Measurements from ENCODE around the gene NSMCE4A. TPM values are rescaled to one million over a fixed set of nuclear protein-coding genes. Genes with fewer than 3 reads are reported as not detected.
"Not testable (repeated sequence)": the region's sequence is repeated elsewhere in the genome, so short reads cannot be mapped to it uniquely, and the experiment has no call there.

Gene NSMCE4A
- total RNA-seq (89.7 and 91.0 TPM in 2 replicates), polyA plus RNA-seq (92.4 and 102 TPM in 2 replicates), polyA minus RNA-seq (35.1 and 42.8 TPM in 2 replicates)
- total RNA-seq (2013), result 109 TPM

- intact Hi-C loops (cut with micrococcal nuclease), result loop anchor here (1.0 to 2.0 kb wide), 2 partner anchors 46 to 400 kb away; partner anchors contain the start of genes ATE1 and PLEKHA1
- H3K4me1 Mint-ChIP-seq, result peaks cover 20% of the 10 kb centered on the region
Observed at GRCh38 chr10:121974535-121975294, at the start of gene NSMCE4A. TSS of gene NSMCE4A (minus strand) at chr10:121975217. CDS start at chr10:121975165, 52 bp downstream.

GRCh38 chr10:122023257-122023656 lies 48.2 kb upstream of the NSMCE4A start:
- H3K9ac ChIP-seq (ENCODE audit: low read length); intact Hi-C loops (cut with micrococcal nuclease); H3K4me1 Mint-ChIP-seq; H3K4me2 ChIP-seq (replicated peaks; ENCODE audit: low read depth, low read length, poor library complexity, severe bottlenecking); H3K4me1 ChIP-seq (ENCODE audit: control insufficient read depth in 2 of 2, insufficient read depth in 2 of 2, low read length in 2 of 2); H3K9me3 Mint-ChIP-seq (ENCODE audit: insufficient read depth); H3K36me3 ChIP-seq (replicated peaks in 1 of 2; ENCODE audit: control extremely low read depth in 1 of 2, control insufficient read depth in 1 of 2, extremely low read depth in 1 of 2, insufficient read depth in 2 of 2, low read length in 1 of 2); H3K27ac ChIP-seq (ENCODE audit: low read length in 2 of 2); H3K4me3 ChIP-seq (ENCODE audit: control extremely low read depth in 1 of 5, extremely low read depth in 1 of 5, insufficient read depth in 1 of 5, low read depth in 2 of 5, low read length in 4 of 5); ATAC-seq (ENCODE audit: low read depth); H3K27me3 ChIP-seq (replicated peaks in 1 of 4; ENCODE audit: control extremely low read depth in 1 of 4, control insufficient read depth in 3 of 4, insufficient read depth in 4 of 4, low read length in 3 of 4); H4K20me1 ChIP-seq (ENCODE audit: control insufficient read depth, insufficient read depth, low read length, poor library complexity, severe bottlenecking); H2AFZ ChIP-seq (ENCODE audit: insufficient read depth, low read depth, low read length, poor library complexity, severe bottlenecking); H3K4me3 Mint-ChIP-seq; H3K27me3 Mint-ChIP-seq; H3K27ac Mint-ChIP-seq; CTCF ChIA-PET; DNase-seq; H3K9me3 ChIP-seq (ENCODE audit: control extremely low read depth in 1 of 3, control insufficient read depth in 2 of 3, insufficient read depth in 1 of 3, low read length in 2 of 3); H3K79me2 ChIP-seq (ENCODE audit: control insufficient read depth, insufficient read depth, low read length); POLR2A ChIA-PET: not testable (repeated sequence)
- WGBS (ENCODE audit: insufficient coverage), result 100% methylated on average over 4 of the region's 7 CpGs

More at GRCh38 chr10:121974535-121975294, at the start of gene NSMCE4A:
- under 1% methylated on average over 101 of the region's 101 CpGs for WGBS (ENCODE audit: insufficient coverage)
- H3K27ac Mint-ChIP-seq, result peak within 1 kb of the TSS; percentile 70
- H3K4me3 Mint-ChIP-seq, result peak within 1 kb of the TSS; percentile 81
- Histone ChIP-seq H3K79me2 (ENCODE audit: control insufficient read depth, insufficient read depth, low read length) (peaks cover 30% of the 10 kb centered on the region), H3K27me3 (replicated peaks in 1 of 4; ENCODE audit: control extremely low read depth in 1 of 4, control insufficient read depth in 3 of 4, insufficient read depth in 4 of 4, low read length in 3 of 4) (no peaks in the 10 kb centered on the region), H3K4me2 (replicated peaks; ENCODE audit: low read depth, low read length, poor library complexity, severe bottlenecking) (peak within 1 kb of the TSS; percentile 81), H3K9me3 (ENCODE audit: control extremely low read depth in 1 of 3, control insufficient read depth in 2 of 3, insufficient read depth in 1 of 3, low read length in 2 of 3) (peaks cover 0 to 2% (median 0%) of the 10 kb centered on the region in 3 donors), H4K20me1 (ENCODE audit: control insufficient read depth, insufficient read depth, low read length, poor library complexity, severe bottlenecking) (peaks cover 23% of the 10 kb centered on the region), H3K4me3 (ENCODE audit: control extremely low read depth in 1 of 5, extremely low read depth in 1 of 5, insufficient read depth in 1 of 5, low read depth in 2 of 5, low read length in 4 of 5) (peak within 1 kb of the TSS; percentile 51 to 93 (median 79)), H3K9ac (ENCODE audit: low read length) (peak within 1 kb of the TSS; percentile 95), H3K27ac (ENCODE audit: low read length in 2 of 2) (peak within 1 kb of the TSS; percentile 50 to 78), H3K4me1 (ENCODE audit: control insufficient read depth in 2 of 2, insufficient read depth in 2 of 2, low read length in 2 of 2) (peaks cover 11 to 17% of the 10 kb centered on the region in 2 donors), H3K36me3 (replicated peaks in 1 of 2; ENCODE audit: control extremely low read depth in 1 of 2, control insufficient read depth in 1 of 2, extremely low read depth in 1 of 2, insufficient read depth in 2 of 2, low read length in 1 of 2) (peaks cover 0 to 16% of the 10 kb centered on the region in 2 experiments), H2AFZ (ENCODE audit: insufficient read depth, low read depth, low read length, poor library complexity, severe bottlenecking) (peak within 1 kb of the TSS; percentile 92)
- POLR2A ChIA-PET, result interaction anchor here (0.6 to 2.0 kb wide), 2 partner anchors 47 to 62 kb away, joined by 6 to 7 read pairs; partner anchors contain the start of gene ATE1
- peak; percentile 83 for ATAC-seq (ENCODE audit: low read depth)
- CTCF ChIA-PET, result interaction anchor here (0.9 to 1.7 kb wide), 2 partner anchors 46 to 74 kb away, joined by 3 read pairs; no protein-coding TSS in a partner anchor
- no peaks in the 10 kb centered on the region for H3K27me3 Mint-ChIP-seq
- no peaks in the 10 kb centered on the region for H3K9me3 Mint-ChIP-seq (ENCODE audit: insufficient read depth)
- TF ChIP-seq EZH2 (IDR thresholded peaks at IDR 0.05; ENCODE audit: borderline replicate concordance, insufficient read depth, low read depth, low read length, poor library complexity, severe bottlenecking) (no peak), CTCF (IDR thresholded peaks at IDR 0.05) (peak; percentile 46)
- peak; percentile 81 for DNase-seq

All from B cell (primary cell).